Measurements from ENCODE around the gene PIP5K1C. TPM values are rescaled to one million over a fixed set of nuclear protein-coding genes. Genes with fewer than 3 reads are reported as not detected.

PIP5K1C gene
- total and polyA plus RNA-seq, 10 donors = 6.2 to 41.9 (median 33.9) TPM

- H3K27ac ChIP-seq = no peak overlapping the region
- no peak for DNase-seq
- intact Hi-C loops (cut with DNase I; ENCODE audit: low total_unique reads) = no loop called here
- WGBS, 5 donors = 82 to 91% (median 87%) methylated on average over 10 to 12 of the region's 12 CpGs
- no peaks in the 10 kb centered on the region for H3K9me3 ChIP-seq
- no peaks in the 10 kb centered on the region for H3K36me3 ChIP-seq
- H3K4me3 ChIP-seq = no peak overlapping the region
- TF ChIP-seq CTCF (IDR thresholded peaks at IDR 0.05 in 8 of 11, conservative IDR thresholded peaks at IDR 0.05 in 3 of 11) (no peak), POLR2A (IDR thresholded peaks at IDR 0.05) (no peak), POLR2AphosphoS5 (IDR thresholded peaks at IDR 0.05) (no peak)
- peaks cover 0 to 64% (median 8%) of the 10 kb centered on the region in 7 donors for H3K27me3 ChIP-seq (replicated peaks in 1 of 7)
- H3K4me1 ChIP-seq = peaks cover 0 to 11% (median 6%) of the 10 kb centered on the region in 6 donors
Observed at GRCh38 chr19:3707868-3708206, 7.6 kb upstream of the PIP5K1C start.

GRCh38 chr19:3701200-3701599 is 932 bp upstream of the PIP5K1C start:
- H3K27ac ChIP-seq = no peak overlapping the region
- no peak for DNase-seq
- peaks cover 9 to 52% (median 32%) of the 10 kb centered on the region in 6 donors for H3K4me1 ChIP-seq
- H3K36me3 ChIP-seq = peaks cover 0 to under 1% (median 0%) of the 10 kb centered on the region in 6 donors
- no peaks in the 10 kb centered on the region for H3K9me3 ChIP-seq
- 0 to 12% (median 5%) methylated on average over 1 of the region's 1 CpG for WGBS, 5 donors
- intact Hi-C loops (cut with DNase I; ENCODE audit: low total_unique reads) = no loop called here
- H3K27me3 ChIP-seq (replicated peaks in 1 of 7) = peaks cover 0 to 25% (median 0%) of the 10 kb centered on the region in 7 donors
- no peak for TF ChIP-seq CTCF (IDR thresholded peaks at IDR 0.05 in 8 of 11, conservative IDR thresholded peaks at IDR 0.05 in 3 of 11)
- TF ChIP-seq POLR2AphosphoS5 (IDR thresholded peaks at IDR 0.05) = no peak
- TF ChIP-seq POLR2A (IDR thresholded peaks at IDR 0.05) = no peak
- peak overlapping the region in 1 of 8 donors; percentile 93 for H3K4me3 ChIP-seq

- Histone ChIP-seq H3K27me3 (replicated peaks in 1 of 7) (peaks cover 0 to 11% (median 0%) of the 10 kb centered on the region in 7 donors), H3K9me3 (no peaks in the 10 kb centered on the region), H3K4me3 (peak overlapping the region; percentile 60 to 94 (median 74)), H3K27ac (peak overlapping the region; percentile 35 to 89 (median 82)), H3K4me1 (peaks cover 9 to 50% (median 28%) of the 10 kb centered on the region in 6 donors), H3K36me3 (peaks cover 0 to 15% (median 1%) of the 10 kb centered on the region in 6 donors)
- intact Hi-C loops (cut with DNase I; ENCODE audit: low total_unique reads) = loop anchor here (2.0 kb wide), 1 partner anchor 35 kb away; no protein-coding TSS in a partner anchor
- no peak for DNase-seq
- TF ChIP-seq POLR2A (IDR thresholded peaks at IDR 0.05) (no peak), CTCF (IDR thresholded peaks at IDR 0.05 in 8 of 11, conservative IDR thresholded peaks at IDR 0.05 in 3 of 11) (no peak), POLR2AphosphoS5 (IDR thresholded peaks at IDR 0.05) (no peak)
- WGBS, 5 donors = 0 to 2% (median 1%) methylated on average over 14 to 43 of the region's 43 CpGs
Observed at GRCh38 chr19:3699741-3700241, 477 bp downstream of the PIP5K1C start.

GRCh38 chr19:3698974-3699740 is 1.1 kb downstream of the PIP5K1C start:
- TF ChIP-seq CTCF (IDR thresholded peaks at IDR 0.05 in 8 of 11, conservative IDR thresholded peaks at IDR 0.05 in 3 of 11) (no peak), POLR2AphosphoS5 (IDR thresholded peaks at IDR 0.05) (peak; percentile 33 to 67 (median 51)), POLR2A (IDR thresholded peaks at IDR 0.05) (no peak)
- Histone ChIP-seq H3K36me3 (peaks cover 0 to 21% (median 1%) of the 10 kb centered on the region in 6 donors), H3K9me3 (no peaks in the 10 kb centered on the region), H3K27ac (peak overlapping the region; percentile 35 to 89 (median 82)), H3K4me3 (peak overlapping the region; percentile 60 to 94 (median 74)), H3K4me1 (peaks cover 9 to 56% (median 28%) of the 10 kb centered on the region in 6 donors), H3K27me3 (replicated peaks in 1 of 7) (peaks cover 0 to 5% (median 0%) of the 10 kb centered on the region in 7 donors)
- intact Hi-C loops (cut with DNase I; ENCODE audit: low total_unique reads) = loop anchor here (2.0 kb wide), 1 partner anchor 34 kb away; no protein-coding TSS in a partner anchor
- WGBS, 5 donors = 6 to 11% (median 7%) methylated on average over 25 to 34 of the region's 34 CpGs
- peak; percentile 81 for DNase-seq
